HL-60 (cell line): ENCODE measurements around the gene ZNF182.

Experiments used
- CTCF ChIP-seq: IDR thresholded peaks from one replicate; pipeline ENCODE4 v1.5.1; 2011; ENCODE audit warnings: low read length, control low read depth, inconsistent platforms; ENCODE audit not compliant: insufficient read depth
- GABPA ChIP-seq: IDR thresholded peaks from 2 replicates; pipeline ENCODE4 v1.6.1; 2012; ENCODE audit warnings: low read depth
- POLR2AphosphoS5 ChIP-seq: IDR thresholded peaks from 2 replicates; pipeline ENCODE4 v1.6.1; 2012; ENCODE audit warnings: low read depth
- REST ChIP-seq: IDR thresholded peaks from 2 replicates; pipeline ENCODE4 v1.6.1; 2012; ENCODE audit warnings: low read depth; ENCODE audit not compliant: insufficient replicate concordance

GRCh38 chrX:48045410-48046311 is 41.9 kb upstream of the ZNF182 start:
- TF ChIP-seq CTCF: no peak
- TF ChIP-seq GABPA: no peak
- no peak for TF ChIP-seq REST
- TF ChIP-seq POLR2AphosphoS5: no peak
